H1 (cell line): ENCODE results near the gene CDCA4. TPM values are rescaled to one million over a fixed set of nuclear protein-coding genes. Genes with fewer than 3 reads are reported as not detected.
A peak's percentile ranks its signal among the peaks of the same experiment; 100 is the strongest.

Experiments used
- CTCF ChIA-PET: fragments of 300-600 bp; sonication (Branson Sonifier 250); formaldehyde crosslinking; loops from one replicate; lab custom pipeline; 2021; ENCODE audit not compliant: partially characterized antibody; lab: Charles Lee
- POLR2A ChIA-PET: fragments of 300-600 bp; sonication (Branson Sonifier 250); formaldehyde crosslinking; loops from one replicate; lab custom pipeline; 2021; ENCODE audit warnings: inconsistent platforms; ENCODE audit not compliant: partially characterized antibody; lab: Charles Lee
- DNase-seq, 2 experiments: peaks; one replicate each; pipeline versions ENCODE4 v3.0.0 to v3.0.0-alpha.2; 2010 to 2022; ENCODE audit warnings: low spot score in 2 of 2, low read depth in 1 of 2, mixed read lengths in 1 of 2
- FAIRE-seq: peaks from 2 replicates; lab custom pipeline; 2011; peaks lifted over from hg19 to GRCh38; lab: Jason Lieb, UNC
- H2AFZ ChIP-seq: 2 replicates; pipeline ENCODE4 v1.8.1; 2012; ENCODE audit warnings: low read length, inconsistent platforms
- H2AK5ac ChIP-seq: 2 replicates; pipeline ENCODE4 v1.6.1; 2013; ENCODE audit warnings: low read depth, low read length
- H2BK120ac ChIP-seq: replicated peaks from 2 replicates; pipeline ENCODE3; 2013; ENCODE audit warnings: low read depth, low read length, inconsistent platforms
- H2BK12ac ChIP-seq: 2 replicates; pipeline ENCODE4 v1.6.1; 2013; ENCODE audit warnings: low read depth, low read length
- H2BK15ac ChIP-seq: 2 replicates; pipeline ENCODE4 v1.6.1; 2013; ENCODE audit warnings: low read length
- H2BK20ac ChIP-seq: 2 replicates; pipeline ENCODE4 v1.6.1; 2013; ENCODE audit warnings: low read length
- H2BK5ac ChIP-seq: 2 replicates; pipeline ENCODE4 v1.6.1; 2013; ENCODE audit warnings: low read depth, low read length
- H3K14ac ChIP-seq: 2 replicates; pipeline ENCODE4 v1.6.1; 2013; ENCODE audit warnings: inconsistent platforms; ENCODE audit not compliant: insufficient read length
- H3K18ac ChIP-seq: 2 replicates; pipeline ENCODE4 v1.6.1; 2013; ENCODE audit warnings: low read length; ENCODE audit errors: extremely low read depth
- H3K23ac ChIP-seq: 2 replicates; pipeline ENCODE4 v1.6.1; 2013; ENCODE audit warnings: inconsistent platforms; ENCODE audit not compliant: insufficient read length
- H3K23me2 ChIP-seq: 2 replicates; pipeline ENCODE4 v1.6.1; 2013; ENCODE audit warnings: low read depth, low read length
- H3K27ac ChIP-seq: 2 replicates; pipeline ENCODE4 v1.6.1; 2011; ENCODE audit warnings: low read depth, low read length, inconsistent platforms
- H3K27me3 ChIP-seq, 4 experiments: replicated peaks in 1 of 4; 1 replicate in 1 of 4; 2 replicates in 3 of 4; pipeline versions ENCODE4 v1.6.1 to v1.8.1; 2011 to 2013; ENCODE audit warnings: low read length in 3 of 4, mild to moderate bottlenecking in 3 of 4, inconsistent platforms in 2 of 4, mixed read lengths in 2 of 4, moderate library complexity in 1 of 4; ENCODE audit not compliant: control insufficient read depth in 3 of 4, insufficient read depth in 3 of 4; ENCODE audit errors: extremely low read depth in 1 of 4
- H3K36me3 ChIP-seq, 4 experiments: 2 replicates each; pipeline versions ENCODE4 v1.6.1 to v1.8.1; 2011 to 2013; ENCODE audit warnings: mild to moderate bottlenecking in 4 of 4, low read length in 3 of 4, moderate library complexity in 2 of 4, control low read depth in 1 of 4, inconsistent platforms in 1 of 4; ENCODE audit not compliant: insufficient read depth in 4 of 4, control insufficient read depth in 2 of 4
- H3K4ac ChIP-seq: replicated peaks from 2 replicates; pipeline ENCODE3; 2013; ENCODE audit warnings: low read length, low read depth, mixed read lengths, inconsistent platforms; ENCODE audit not compliant: insufficient read length
- H3K4me1 ChIP-seq, 4 experiments: replicated peaks in 1 of 4; 1 replicate in 1 of 4; 2 replicates in 3 of 4; pipeline versions ENCODE4 v1.6.1 to v1.8.1; 2011 to 2013; ENCODE audit warnings: low read length in 3 of 4, inconsistent platforms in 2 of 4, mixed read lengths in 1 of 4; ENCODE audit not compliant: insufficient read depth in 4 of 4, control insufficient read depth in 3 of 4
- H3K4me2 ChIP-seq, 2 experiments: 2 replicates each; pipeline versions ENCODE4 v1.6.1 to v1.8.1; 2011 to 2013; ENCODE audit warnings: low read depth in 2 of 2, low read length in 2 of 2, control low read depth in 1 of 2, inconsistent platforms in 1 of 2, mild to moderate bottlenecking in 1 of 2; ENCODE audit not compliant: insufficient read depth in 1 of 2
- H3K4me3 ChIP-seq, 4 experiments: fragments of 200-600, 300-600 bp in 1 of 4; sonication (generic), shearing (Covaris generic), sonication (Bioruptor Twin) in 1 of 4; 2 replicates each; pipeline versions ENCODE4 v1.5.1 to v1.8.1; 2011 to 2016; ENCODE audit warnings: low read length in 4 of 4, low read depth in 3 of 4, control low read depth in 2 of 4, inconsistent platforms in 2 of 4, mild to moderate bottlenecking in 2 of 4, mixed read lengths in 1 of 4, moderate library complexity in 1 of 4; ENCODE audit not compliant: insufficient read depth in 2 of 4; ENCODE audit errors: extremely low read depth in 1 of 4
- H3K56ac ChIP-seq: replicated peaks from 2 replicates; pipeline ENCODE3; 2013; ENCODE audit warnings: low read depth, mild to moderate bottlenecking, mixed read lengths, low read length, inconsistent platforms; ENCODE audit not compliant: insufficient read length
- H3K79me1 ChIP-seq: 2 replicates; pipeline ENCODE4 v1.6.1; 2013; ENCODE audit warnings: low read depth, low read length, control low read depth
- H3K79me2 ChIP-seq, 2 experiments: 2 replicates each; pipeline versions ENCODE4 v1.6.1 to v1.8.1; 2012 to 2013; ENCODE audit warnings: low read length in 2 of 2, mild to moderate bottlenecking in 2 of 2, inconsistent platforms in 1 of 2; ENCODE audit not compliant: insufficient read depth in 2 of 2, control insufficient read depth in 1 of 2
- H3K9ac ChIP-seq, 4 experiments: replicated peaks in 1 of 4; 1 replicate in 1 of 4; 2 replicates in 3 of 4; pipeline versions ENCODE4 v1.6.1 to v1.8.1; 2011 to 2013; ENCODE audit warnings: low read depth in 3 of 4, low read length in 3 of 4, control low read depth in 2 of 4, mild to moderate bottlenecking in 2 of 4, moderate library complexity in 2 of 4, inconsistent platforms in 1 of 4; ENCODE audit errors: extremely low read depth in 1 of 4
- H3K9me3 ChIP-seq, 2 experiments: 2 replicates each; pipeline versions ENCODE4 v1.6.1 to v1.8.1; 2012 to 2013; ENCODE audit warnings: mild to moderate bottlenecking in 2 of 2, moderate library complexity in 2 of 2, control low read depth in 1 of 2, inconsistent platforms in 1 of 2, low read depth in 1 of 2, low read length in 1 of 2, mixed read lengths in 1 of 2; ENCODE audit not compliant: insufficient read depth in 2 of 2
- H4K20me1 ChIP-seq, 2 experiments: replicated peaks in 1 of 2; 2 replicates each; pipeline versions ENCODE3 to v1.8.1; 2011 to 2013; ENCODE audit warnings: inconsistent platforms in 2 of 2, low read length in 2 of 2, mild to moderate bottlenecking in 1 of 2; ENCODE audit not compliant: insufficient read depth in 2 of 2, control insufficient read depth in 1 of 2
- H4K5ac ChIP-seq: 2 replicates; pipeline ENCODE4 v1.6.1; 2013; ENCODE audit warnings: low read length, low read depth, mixed read lengths, inconsistent platforms; ENCODE audit not compliant: insufficient read length
- H4K8ac ChIP-seq: 2 replicates; pipeline ENCODE4 v1.8.0; 2013; ENCODE audit warnings: mild to moderate bottlenecking, moderate library complexity, low read length, inconsistent platforms; ENCODE audit not compliant: insufficient read depth; ENCODE audit errors: extremely low read depth
- H4K91ac ChIP-seq: replicated peaks from 2 replicates; pipeline ENCODE3; 2013; ENCODE audit warnings: low read length, mixed read lengths, inconsistent platforms; ENCODE audit not compliant: insufficient read length
- CBX5 ChIP-seq: fragments of 300-800, 300-1000 bp; sonication (generic); IDR thresholded peaks from 2 replicates; pipeline ENCODE4 v1.7.1; 2016; ENCODE audit warnings: antibody characterized with exemption, low read length, low read depth
- CEBPB ChIP-seq: IDR thresholded peaks from 2 replicates; pipeline ENCODE4 v1.6.1; 2012; ENCODE audit warnings: low read depth, low read length
- CTBP2 ChIP-seq: IDR thresholded peaks from 2 replicates; pipeline ENCODE4 v1.7.0; 2011; ENCODE audit warnings: borderline replicate concordance, mild to moderate bottlenecking, moderate library complexity, mixed read lengths, low read length; ENCODE audit not compliant: insufficient read depth, insufficient read length
- FOSL1 ChIP-seq: IDR thresholded peaks from 2 replicates; pipeline ENCODE4 v1.6.1; 2011; ENCODE audit warnings: mild to moderate bottlenecking, low read depth, low read length, moderate library complexity; ENCODE audit not compliant: insufficient read depth
- RAD21 ChIP-seq, 2 experiments: IDR thresholded peaks in 1 of 2; conservative IDR thresholded peaks in 1 of 2; 2 replicates each; pipeline ENCODE4 v1.6.1; 2011; ENCODE audit warnings: low read depth in 2 of 2, low read length in 2 of 2, improper control_type of control experiment in 1 of 2, inconsistent platforms in 1 of 2, mild to moderate bottlenecking in 1 of 2, moderate library complexity in 1 of 2
- RFX5 ChIP-seq: IDR thresholded peaks from 2 replicates; pipeline ENCODE4 v1.6.1; 2011; ENCODE audit warnings: low read depth, low read length, improper control_type of control experiment, borderline replicate concordance
- SP1 ChIP-seq: IDR thresholded peaks from 2 replicates; pipeline ENCODE4 v1.6.1; 2011; ENCODE audit warnings: low read depth, low read length
- SUZ12 ChIP-seq: fragments of 200-600 bp; sonication (generic); IDR thresholded peaks from 2 replicates; pipeline ENCODE4 v1.6.1; 2012; ENCODE audit warnings: mild to moderate bottlenecking, inconsistent platforms, low read length, moderate library complexity, mixed read lengths
- WGBS, 2 experiments: shearing (Covaris generic) in 1 of 2; methylation state at CpG; one replicate each; pipeline versions ENCODE4 v1.1.6 to v1.1.7; 2013 to 2015; ENCODE audit warnings: low lambda C conversion rate in 2 of 2, mixed read lengths in 2 of 2, inconsistent platforms in 1 of 2, low coverage in 1 of 2, missing lambda C conversion rate in 1 of 2; ENCODE audit not compliant: insufficient replicate concordance in 2 of 2, insufficient coverage in 1 of 2, insufficient read length in 1 of 2; ENCODE audit errors: extremely low coverage in 1 of 2, missing lambda C conversion rate in 1 of 2; 5-methylcytosine and 5-hydroxymethylcytosine counted together
- polyA plus RNA-seq, 7 experiments: library from polyadenylated mRNA; depleted of rRNA in 3 of 7; stranded (reverse) in 5 of 7; unstranded in 2 of 7; fragments of >200 nt in 5 of 7; fragments of 200-250 nt in 2 of 7; gene quantifications; 1 replicate in 5 of 7; 2 replicates in 1 of 7; 4 replicates in 1 of 7; pipeline versions ENCODE4 v1.2.1 to v1.2.3, GENCODE V29; 2011 to 2013; ENCODE audit warnings: missing spikeins in 2 of 7, mixed read lengths in 2 of 7
- total RNA-seq: library from RNA; stranded (reverse); fragmentation: NEBNext Ultra II Directional; extraction: Animal tissue kit (Norgen Biotek cat#: 25700); gene quantifications from 2 replicates; pipeline ENCODE4 v1.2.1, GENCODE V29; 2021
- TF ChIP-seq, protein P1 (sequence below): IDR thresholded peaks from 2 replicates; pipeline ENCODE4 v1.6.1; 2012; ENCODE audit warnings: low read length, inconsistent platforms

CDCA4 gene
- total and polyA plus RNA-seq, 2 of the 8 experiments (the other 6 are each of a cell fraction or from before 2014, with no cell fraction given): 49.9 to 62.4 TPM

GRCh38 chr14:105067140-105067968 lies 46.5 kb upstream of the CDCA4 start:
- Histone ChIP-seq H3K27me3 (no peaks in the 10 kb centered on the region), H3K79me2 (no peaks in the 10 kb centered on the region), H2AFZ (no peak overlapping the region), H3K36me3 (no peaks in the 10 kb centered on the region), H3K4me3 (no peak overlapping the region), H4K91ac (no peak overlapping the region), H3K27ac (no peak overlapping the region), H3K79me1 (no peaks in the 10 kb centered on the region), H3K56ac (no peak overlapping the region), H3K4ac (no peak overlapping the region), H2BK5ac (no peak overlapping the region), H4K8ac (peak overlapping the region; percentile 89), H2AK5ac (no peak overlapping the region), H4K5ac (no peak overlapping the region), H3K4me2 (no peak overlapping the region), H2BK15ac (0 out of 2 replicates have a peak overlapping the region, but pooled peaks have one; percentile 61), H3K23me2 (no peaks in the 10 kb centered on the region), H2BK120ac (no peak overlapping the region), H2BK12ac (0 out of 2 replicates have a peak overlapping the region, but pooled peaks have one; percentile 23), H3K9ac (no peak overlapping the region), H3K14ac (no peak overlapping the region), H3K9me3 (no peaks in the 10 kb centered on the region), H3K18ac (no peak overlapping the region; the same call in 1 of the 2 replicates), H3K23ac (no peak overlapping the region), H4K20me1 (no peaks in the 10 kb centered on the region), H3K4me1 (no peaks in the 10 kb centered on the region; a peak in 2 of 7 replicates), H2BK20ac (no peak overlapping the region)
- FAIRE-seq (no peak), DNase-seq (no peak)
- WGBS, 2 experiments: 87% methylated on average over 18 of the region's 18 CpGs; no CpG with 5 or more reads in 1 of the 2 experiments
- POLR2A ChIA-PET: interaction anchor here (1.7 kb wide), 1 partner anchor 8 kb away, joined by 4 read pairs; no protein-coding TSS in a partner anchor
- CTCF ChIA-PET: interaction anchor here (1.2 to 2.4 kb wide), 5 partner anchors 7 to 23 kb away, joined by 3 to 8 read pairs (median 3); no protein-coding TSS in a partner anchor
- TF ChIP-seq, protein P1, sequence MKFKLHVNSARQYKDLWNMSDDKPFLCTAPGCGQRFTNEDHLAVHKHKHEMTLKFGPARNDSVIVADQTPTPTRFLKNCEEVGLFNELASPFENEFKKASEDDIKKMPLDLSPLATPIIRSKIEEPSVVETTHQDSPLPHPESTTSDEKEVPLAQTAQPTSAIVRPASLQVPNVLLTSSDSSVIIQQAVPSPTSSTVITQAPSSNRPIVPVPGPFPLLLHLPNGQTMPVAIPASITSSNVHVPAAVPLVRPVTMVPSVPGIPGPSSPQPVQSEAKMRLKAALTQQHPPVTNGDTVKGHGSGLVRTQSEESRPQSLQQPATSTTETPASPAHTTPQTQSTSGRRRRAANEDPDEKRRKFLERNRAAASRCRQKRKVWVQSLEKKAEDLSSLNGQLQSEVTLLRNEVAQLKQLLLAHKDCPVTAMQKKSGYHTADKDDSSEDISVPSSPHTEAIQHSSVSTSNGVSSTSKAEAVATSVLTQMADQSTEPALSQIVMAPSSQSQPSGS: no peak
- TF ChIP-seq FOSL1: no peak
- no peak for TF ChIP-seq RFX5
- TF ChIP-seq RAD21 (IDR thresholded peaks at IDR 0.05 in 1 of 2, conservative IDR thresholded peaks at IDR 0.05 in 1 of 2; ENCODE audit: low read depth in 2 of 2, low read length in 2 of 2): no peak
- no peak for TF ChIP-seq CEBPB
- TF ChIP-seq SUZ12: no peak
- no peak for TF ChIP-seq CTBP2
- TF ChIP-seq SP1: no peak
- no peak for TF ChIP-seq CBX5
